HG03108 (cell line): ENCODE results near the gene FAM89B.

Experiments
- ATAC-seq: cut with Tn5 transposase; IDR thresholded peaks from one replicate; pipeline ENCODE4 v1.9.1; 2021; ENCODE audit warnings: moderate library complexity; ENCODE audit not compliant: unreplicated experiment

The FAM89B gene

DNA sequence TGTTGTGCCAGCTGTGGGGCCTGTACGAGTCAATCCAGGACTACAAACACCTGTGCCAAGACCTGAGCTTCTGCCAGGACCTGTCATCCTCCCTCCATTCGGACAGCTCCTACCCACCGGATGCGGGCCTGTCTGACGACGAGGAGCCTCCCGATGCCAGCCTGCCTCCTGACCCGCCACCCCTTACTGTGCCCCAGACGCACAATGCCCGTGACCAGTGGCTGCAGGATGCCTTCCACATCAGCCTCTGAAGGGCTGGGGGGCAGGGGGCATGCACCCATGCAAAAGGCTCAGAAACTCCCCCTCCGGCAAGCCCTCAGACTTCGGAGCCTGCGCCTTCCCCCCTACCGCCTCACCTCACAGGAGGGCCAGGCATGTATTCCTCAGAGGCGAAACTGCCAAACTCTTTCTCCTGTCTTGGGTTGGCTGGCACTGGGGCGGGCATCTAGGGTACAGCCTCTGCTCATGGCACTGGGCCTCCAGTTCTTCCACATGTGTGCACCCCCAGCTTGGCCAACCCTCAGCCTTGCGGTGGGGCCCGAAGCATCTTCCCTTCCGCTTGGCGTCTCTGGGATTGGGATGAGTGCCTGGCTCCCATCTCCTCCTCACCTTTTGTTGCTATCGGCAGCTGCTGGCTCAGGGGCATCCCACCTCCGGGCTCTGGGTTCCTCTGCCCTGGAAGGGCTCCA is 1.2 kb downstream of the FAM89B start:
- no peak for ATAC-seq

DNA sequence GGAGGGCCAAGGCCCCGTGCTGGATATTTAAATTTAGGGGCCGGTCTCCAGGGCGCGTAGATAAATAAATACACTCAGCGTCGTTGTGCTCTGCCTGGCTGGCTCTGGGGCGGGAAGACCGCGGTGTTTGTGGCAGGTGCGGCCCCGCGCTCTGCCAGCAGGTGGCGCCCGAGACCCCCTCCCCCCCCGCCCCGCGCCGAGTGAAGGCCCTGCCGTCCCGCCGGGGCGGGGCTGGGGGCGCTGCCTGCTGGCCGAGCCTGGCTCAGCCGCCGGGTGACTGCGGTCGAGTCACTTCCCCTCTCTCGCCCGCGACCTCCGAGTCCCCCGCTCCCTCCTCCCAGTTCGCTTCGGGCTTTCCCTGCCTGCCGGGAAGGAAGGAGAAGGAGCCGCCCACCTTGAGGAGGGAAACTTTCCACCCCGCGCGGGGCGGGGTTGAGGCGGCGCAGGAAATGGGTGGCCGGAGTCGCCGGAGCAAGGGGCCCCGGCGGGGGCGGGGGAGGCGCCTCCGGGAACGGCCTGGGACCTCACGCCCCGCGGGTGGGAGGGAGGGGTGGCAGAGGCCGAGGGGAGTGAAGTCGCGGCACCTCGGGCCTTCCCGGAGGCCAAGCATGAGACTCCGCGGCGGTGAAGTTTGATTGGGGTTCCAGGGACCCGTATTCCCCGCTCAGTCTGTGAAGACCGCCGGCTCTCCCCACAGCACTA is 1.9 kb downstream of the FAM89B start:
- ATAC-seq: peak; percentile 28

DNA sequence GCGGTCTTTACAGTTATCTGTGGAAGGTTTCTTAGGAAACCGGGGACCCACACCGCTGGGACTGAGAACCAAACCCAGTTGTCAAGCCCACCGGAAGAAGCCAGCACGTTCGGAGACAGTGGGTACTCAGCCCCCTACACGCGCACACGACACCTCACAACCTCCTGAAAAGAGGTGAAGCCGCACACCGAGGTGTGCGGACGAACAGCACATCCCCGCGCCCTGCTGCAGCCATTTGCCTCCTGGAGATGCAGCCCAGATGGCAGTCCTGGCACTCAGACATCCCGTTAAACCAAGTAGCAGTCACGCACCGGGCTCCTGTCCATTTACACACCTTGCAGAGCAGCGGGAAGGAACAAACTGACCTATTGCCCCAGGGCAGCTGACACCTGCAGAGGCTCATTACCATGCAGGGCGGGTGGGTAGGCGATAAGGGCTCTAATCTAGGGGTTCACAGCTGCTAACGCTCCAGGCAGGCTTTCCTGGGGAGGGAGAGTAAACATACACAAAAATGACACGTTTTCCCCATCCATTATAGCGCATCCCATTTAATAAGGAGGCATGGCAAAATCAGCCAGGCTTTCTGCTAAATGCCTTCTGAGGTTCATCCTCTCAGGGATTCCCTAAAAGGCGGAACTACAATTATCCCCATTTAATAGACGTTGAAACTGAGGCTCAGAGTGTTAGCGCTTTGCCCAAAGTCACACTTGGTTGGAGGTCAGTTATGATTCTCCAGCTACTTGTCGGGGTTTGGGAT is 2.7 kb downstream of the FAM89B start:
- ATAC-seq: no peak

DNA sequence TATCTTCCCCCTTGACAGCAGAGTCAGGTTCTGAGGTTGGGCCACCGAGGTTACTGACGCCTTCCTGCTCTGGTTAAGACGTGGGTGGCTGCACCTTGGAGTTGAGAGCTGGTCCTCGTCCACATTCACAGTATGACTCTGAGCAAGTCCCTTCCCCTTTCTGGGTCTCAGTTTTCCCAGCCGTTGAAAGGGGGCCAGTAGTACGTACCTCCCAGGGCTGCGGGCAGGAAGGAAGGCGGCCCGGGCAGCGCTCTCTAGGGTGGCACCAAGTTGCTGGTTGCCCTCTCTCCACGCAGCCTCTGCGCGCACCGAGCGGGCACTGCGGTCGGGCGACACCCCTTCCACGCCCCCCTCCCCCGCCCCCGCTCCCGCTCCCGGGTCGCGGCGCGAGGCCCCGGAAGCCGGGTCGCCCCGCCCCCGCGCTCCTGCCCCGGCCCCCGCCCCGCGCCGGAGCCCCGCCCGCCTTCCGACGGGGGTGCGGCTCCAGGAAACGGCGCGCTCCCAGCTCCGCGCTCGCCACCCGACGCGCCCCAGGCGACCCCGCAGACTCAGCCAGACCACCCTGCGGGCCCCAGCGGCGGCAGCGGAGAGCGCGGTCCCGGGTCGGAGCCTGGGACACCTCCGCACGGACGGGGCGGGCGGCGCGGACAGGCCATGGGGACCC is 3.4 kb downstream of the FAM89B start, which contains the start of gene EHBP1L1:
EHBP1L1 (plus strand) TSS at position 486 of the 664 bp plus-strand sequence. CDS start 250 bp downstream, outside the sequence.
- no peak for ATAC-seq

DNA sequence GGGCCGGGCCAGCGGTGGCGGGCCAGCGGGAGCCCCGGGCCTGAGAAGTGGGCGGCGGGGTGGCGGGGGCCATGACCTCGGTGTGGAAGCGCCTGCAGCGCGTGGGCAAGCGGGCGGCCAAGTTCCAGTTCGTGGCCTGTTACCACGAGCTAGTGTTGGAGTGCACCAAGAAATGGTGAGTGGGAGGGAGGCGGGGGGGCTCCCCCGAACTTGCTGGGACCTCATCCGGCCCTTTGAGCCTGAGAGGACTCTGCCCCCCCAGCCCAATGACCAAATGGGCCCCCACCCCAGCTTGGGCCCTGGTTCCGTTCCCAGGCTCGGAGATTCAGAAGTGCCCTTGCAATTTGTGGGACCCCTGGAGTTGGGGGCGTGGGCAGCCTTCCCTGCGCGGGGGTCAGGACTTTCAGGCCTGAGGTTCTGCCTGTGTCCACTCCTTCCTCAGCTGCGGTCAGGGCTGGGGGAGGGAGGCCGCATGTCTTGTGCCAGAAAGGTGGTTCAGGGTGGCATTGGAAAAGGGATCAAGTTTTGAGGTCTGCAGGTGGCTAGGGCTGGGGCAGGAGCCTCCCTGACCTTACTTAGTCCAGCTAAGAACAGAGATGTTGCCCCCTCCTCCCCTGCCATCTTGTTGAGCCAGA is 4.0 kb downstream of the FAM89B start:
- ATAC-seq: no peak

DNA sequence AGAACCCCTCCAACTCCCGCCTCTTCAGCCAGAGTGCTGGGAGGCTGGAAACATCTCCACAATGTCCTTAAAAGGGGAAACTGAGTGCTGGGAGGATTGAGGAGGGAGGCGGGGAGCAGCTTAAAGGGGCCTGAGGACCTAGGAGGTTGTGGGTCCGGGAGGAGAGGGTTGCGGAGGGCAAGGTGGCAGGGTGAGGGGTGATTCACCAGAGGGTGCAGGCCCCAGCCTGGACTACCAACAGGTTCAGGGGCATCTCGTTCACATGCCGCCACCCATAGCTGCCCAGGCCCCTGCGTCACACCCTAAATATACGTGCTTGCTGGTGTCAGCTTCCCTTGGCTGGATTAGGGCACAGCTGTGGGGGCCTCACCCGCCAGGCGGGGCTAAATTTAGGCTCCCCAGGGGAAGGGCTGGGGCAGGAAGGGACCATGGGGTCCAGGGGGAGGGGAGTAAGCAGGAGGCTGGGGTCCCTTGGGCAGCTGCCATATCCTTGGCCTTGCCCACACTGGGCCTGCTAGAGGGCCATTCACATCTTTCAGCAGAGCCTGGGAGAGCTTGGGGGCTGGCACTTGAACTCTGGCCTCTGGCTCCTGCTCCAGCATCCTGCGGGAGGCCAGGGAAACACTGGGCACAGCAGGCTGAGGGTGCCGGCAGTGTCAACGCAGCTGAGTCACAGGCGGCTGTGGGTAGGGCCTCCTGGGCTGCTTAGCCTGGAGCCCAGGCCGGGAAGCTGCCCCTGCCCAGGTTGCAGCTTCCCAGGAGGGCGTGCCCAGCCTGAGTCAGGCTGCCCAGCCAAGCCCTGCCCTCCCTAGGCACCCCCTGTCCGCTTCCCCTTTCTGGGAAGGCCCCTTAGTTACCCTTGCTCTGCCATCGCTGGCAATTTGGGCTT is 4.8 kb downstream of the FAM89B start:
- ATAC-seq: no peak

DNA sequence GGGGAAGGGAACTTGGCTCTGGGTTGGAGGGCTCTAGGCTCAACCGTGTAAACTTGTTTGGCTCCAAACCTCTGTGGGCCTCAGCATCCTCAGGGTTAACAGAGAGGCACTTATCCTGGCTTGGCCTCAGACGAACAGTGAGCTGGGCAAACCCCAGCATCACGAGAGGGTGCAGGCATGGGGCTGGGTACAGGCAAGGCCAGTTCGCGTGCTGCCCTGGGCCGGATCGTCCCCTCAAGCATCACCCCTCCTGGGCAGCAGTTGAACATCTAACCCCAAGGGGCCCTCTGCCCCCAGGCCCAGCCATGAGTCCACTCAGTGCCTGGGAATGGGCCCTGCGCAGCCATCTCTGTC is 5.4 kb downstream of the FAM89B start:
- no peak for ATAC-seq

DNA sequence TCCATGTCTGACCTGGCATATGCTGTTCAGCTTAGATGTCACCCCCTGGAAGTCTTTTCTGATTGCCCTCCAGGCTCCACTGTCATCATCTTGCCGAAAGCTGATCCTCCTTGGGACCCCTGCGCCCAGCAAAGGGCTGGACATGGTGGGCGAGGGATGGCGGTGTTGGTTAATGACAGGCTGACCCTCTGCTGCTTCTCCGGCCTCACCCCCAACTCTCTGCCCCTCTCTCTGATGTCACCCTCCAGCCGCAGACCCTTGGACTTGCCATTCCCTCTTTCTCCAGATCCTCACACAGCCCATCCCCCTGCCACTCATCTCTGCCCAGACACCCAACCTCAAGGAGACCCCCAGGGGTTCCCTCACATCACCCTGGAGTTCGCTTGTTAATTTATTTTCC is 5.8 kb downstream of the FAM89B start:
- ATAC-seq: no peak

DNA sequence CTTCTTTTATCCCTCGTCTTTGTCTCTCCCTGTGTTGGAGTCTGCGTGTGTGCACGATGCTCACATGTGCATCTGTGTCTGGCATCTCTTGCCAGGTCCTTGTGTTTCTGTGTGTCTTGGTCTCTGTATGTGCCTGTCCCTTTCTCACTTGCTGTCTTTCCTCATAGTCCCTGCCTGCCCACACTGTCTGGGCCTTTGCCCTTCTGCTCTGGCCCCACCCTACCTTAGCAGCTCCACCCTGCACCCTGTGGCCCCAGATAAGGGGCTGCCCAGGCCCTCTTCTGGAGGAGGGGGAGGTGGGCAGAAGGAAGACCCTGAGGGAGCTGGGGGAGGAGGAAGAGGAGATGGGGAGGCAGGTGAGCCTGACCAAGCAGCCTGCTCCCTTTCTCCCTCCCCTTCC is 6.3 kb downstream of the FAM89B start:
- ATAC-seq: no peak

DNA sequence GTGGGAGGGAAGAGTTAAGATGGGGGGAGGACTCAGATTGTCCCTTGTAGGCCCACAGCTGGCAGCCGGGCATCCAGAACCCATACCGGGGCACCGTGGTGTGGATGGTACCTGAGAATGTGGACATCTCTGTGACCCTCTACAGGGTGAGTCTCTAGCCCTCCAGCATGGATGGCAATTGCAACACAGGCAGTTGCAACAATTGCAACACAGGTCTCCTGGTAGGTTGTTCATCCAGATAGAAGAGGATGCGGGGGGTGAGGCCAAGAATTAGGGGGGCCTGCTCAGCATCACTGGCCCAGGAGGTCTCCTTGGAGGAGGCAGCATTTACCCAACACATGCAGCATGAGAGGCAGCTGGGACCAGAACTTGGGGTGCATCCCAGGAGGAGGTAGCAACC is 7.0 kb downstream of the FAM89B start:
- ATAC-seq: no peak

DNA sequence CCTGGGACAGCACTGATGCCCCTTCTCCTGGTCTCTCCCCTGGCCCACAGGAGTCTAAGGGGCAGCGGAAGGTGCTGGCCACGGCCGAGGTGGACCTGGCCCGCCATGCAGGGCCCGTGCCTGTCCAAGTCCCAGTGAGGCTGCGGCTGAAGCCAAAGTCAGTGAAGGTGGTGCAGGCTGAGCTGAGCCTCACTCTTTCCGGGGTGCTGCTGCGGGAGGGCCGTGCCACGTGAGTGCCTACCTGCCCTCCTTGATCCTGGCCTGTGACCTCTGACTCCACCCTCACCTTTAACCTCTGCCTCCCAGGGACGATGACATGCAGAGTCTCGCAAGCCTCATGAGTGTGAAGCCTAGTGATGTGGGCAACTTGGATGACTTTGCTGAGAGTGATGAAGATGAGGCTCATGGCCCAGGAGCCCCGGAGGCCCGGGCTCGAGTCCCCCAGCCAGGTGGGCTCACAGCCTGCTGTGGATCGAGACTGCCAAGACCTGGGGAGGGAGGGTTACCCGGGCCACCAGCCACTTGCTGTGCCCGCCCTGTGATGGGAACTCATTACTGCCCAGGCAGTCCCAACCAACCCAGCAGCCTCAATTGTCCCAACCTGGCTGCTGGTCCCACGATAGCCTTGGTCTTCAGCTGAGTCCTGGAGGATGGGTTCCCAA is 7.8 kb downstream of the FAM89B start:
- ATAC-seq: no peak

DNA sequence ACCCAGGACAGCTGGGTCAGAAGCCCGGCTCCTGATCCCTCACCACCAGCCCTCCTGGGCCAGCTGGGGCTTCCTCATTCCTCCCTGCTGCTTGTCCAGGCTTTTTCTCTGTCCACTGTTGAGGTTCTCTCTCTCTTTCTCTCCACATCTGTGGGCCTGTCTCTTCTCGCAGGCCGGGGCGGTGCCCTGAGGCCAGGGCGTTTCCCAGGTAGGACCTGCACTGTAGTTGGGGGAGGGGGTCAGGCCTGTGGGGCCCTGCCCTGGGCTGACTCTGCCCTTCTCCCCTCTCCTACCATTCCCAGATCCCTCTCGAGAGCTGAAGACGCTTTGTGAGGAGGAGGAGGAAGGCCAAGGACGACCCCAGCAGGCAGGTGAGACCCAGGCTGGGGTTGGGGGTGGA is 8.4 kb downstream of the FAM89B start:
- no peak for ATAC-seq

DNA sequence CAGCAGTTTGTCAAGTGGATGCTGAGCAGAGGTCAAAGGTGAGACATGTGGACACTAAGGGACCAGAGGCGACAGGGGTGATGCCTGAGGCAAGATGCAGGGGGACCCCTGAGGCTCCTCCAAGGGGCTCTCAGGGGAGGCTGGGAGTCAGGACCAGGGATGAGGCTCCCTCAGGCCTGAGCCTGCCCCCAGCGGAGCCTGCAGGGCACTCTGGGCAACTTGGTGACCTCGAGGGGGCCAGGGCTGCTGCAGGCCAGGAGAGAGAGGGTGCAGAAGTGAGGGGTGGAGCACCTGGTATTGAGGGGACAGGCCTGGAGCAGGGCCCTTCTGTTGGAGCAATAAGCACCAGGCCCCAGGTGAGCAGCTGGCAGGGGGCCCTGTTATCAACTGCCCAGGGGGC is 9.6 kb downstream of the FAM89B start:
- ATAC-seq: no peak

DNA sequence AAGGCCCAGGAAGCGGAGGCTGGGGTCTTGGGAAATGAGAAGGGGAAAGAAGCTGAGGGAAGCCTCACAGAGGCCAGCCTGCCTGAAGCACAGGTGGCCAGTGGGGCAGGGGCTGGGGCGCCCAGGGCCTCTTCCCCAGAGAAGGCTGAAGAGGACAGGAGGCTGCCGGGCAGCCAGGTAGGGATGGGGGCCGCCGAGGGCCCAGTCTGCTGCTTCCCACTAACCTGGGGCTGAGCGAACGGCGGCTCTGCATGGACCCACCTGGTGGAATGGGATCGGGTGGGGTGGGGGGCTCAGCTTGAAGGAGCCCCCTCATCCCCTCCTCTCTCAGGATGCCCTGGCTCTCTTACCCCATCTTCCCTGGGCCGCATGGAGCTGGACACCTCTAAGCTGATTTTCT is 11.3 kb downstream of the FAM89B start:
- ATAC-seq: no peak

DNA sequence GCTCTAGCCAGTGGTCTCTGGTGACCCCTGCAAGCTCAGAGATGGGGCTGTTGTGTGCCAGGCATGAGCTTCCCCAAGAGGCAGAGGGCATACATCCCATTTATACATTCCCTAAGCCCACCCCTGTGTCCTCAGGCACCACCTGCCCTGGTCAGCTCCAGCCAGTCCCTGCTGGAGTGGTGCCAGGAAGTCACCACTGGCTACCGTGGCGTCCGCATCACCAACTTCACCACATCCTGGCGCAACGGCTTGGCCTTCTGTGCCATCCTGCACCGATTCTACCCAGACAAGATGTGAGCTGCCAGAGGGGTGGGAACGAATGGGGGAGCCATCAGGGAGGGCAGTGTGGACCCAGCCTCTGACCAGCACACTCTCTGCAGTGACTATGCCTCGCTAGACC is 11.8 kb downstream of the FAM89B start:
- no peak for ATAC-seq

DNA sequence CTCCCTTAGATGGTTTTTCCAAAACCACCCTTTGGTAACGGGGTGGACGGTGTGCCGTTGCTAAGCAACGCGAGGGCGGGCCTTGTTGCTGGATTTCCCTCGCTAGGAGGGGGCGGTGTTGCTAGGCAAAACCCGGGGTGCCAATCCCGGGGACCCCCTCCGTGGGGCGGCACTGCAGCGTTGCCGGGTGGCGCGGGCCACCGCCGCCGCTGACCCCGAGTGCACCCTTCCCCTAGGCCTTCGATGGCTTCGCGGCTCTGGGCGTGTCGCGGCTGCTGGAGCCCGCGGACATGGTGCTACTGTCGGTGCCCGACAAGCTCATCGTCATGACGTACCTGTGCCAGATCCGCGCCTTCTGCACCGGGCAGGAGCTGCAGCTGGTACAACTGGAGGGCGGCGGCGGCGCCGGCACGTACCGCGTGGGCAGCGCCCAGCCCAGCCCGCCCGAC is 12.4 kb downstream of the FAM89B start:
- ATAC-seq: no peak

DNA sequence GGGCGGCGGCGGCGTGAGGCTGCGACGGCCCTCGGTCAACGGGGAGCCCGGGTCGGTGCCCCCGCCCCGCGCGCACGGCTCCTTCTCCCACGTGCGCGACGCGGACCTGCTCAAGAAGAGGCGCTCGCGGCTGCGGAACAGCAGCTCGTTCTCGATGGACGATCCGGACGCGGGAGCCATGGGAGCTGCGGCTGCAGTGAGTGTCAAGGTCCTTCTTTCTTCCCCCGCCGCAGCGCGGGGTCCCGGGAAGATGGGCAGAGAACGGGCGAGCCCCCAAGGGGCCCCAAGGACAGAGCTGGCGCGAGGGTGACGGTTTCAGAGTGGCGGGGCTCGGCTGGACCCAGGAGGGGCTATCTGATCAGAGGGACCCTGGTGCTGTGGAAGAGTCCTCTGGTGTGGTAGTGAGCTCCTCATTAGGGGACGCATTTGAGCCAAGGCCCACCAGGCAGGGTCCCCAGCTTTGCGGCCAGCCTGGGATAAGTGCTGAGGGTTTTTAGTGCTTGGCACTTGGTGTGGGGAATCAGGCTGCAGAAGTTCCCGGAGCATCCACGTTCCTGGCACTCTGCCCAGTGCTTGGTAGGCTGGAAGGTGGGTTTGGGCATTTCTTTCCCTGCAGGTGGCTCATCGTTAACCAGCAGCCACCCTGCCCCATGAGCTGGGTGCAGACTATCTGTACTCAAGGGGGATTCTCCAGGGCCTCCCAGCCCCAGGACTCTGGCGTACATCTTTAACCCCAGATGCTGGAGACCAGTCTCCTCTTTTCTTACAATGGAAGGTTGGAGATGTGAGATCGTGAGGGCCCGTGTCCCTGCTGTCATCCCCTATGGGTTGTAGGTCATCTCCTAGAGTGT is 13.3 kb downstream of the FAM89B start:
- no peak for ATAC-seq

DNA sequence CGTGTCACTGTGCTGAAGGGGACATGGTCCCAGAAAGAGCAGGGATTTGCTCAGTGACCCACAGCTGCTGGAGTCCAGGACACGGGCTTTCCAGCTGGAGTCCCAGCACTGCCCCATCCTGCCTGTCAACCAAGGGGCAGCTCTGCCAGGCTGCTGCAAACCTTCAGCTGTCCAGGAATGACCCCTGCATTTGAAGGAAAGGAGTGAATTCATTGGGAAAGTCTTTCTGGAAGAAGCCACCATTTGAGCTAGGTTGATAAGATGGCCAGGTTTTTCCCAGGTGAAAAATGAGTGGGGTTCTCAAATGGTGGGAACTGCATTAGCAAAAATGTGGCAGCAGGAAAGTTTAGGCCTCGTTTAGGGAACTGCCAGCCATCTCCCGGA is 13.9 kb downstream of the FAM89B start:
- ATAC-seq: no peak

DNA sequence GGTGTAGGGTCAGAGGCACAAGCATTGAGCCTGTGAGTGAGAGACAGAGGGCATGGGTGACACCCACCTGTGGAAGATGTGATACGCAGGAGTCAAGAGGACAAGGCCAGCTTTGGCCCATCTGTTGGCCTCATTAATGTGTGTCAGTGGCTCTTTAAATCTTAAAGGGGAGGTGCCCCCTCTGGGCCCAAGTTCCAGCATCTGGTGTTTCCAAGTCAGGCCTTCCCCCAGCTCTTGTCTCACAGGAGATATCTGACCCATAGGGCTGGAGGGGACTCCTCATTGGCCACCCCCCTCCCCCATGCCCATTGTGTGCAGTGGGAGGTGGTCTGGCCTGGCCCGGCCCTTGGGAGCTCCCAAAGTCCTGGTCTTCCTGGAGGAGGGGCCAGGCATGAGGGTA is 14.3 kb downstream of the FAM89B start:
- ATAC-seq: no peak
